Activated CD4-positive, alpha-beta T cell treated with anti-CD3 and anti-CD28 coated beads for 36 hours (primary cell): ENCODE measurements around the gene SLC7A8. TPM values are rescaled to one million over a fixed set of nuclear protein-coding genes. Genes with fewer than 3 reads are reported as not detected.
"Not testable (repeated sequence)": the region's sequence is repeated elsewhere in the genome, so short reads cannot be mapped to it uniquely, and the experiment has no call there.

Experiments
- ATAC-seq: fragments of 200-7000 bp; cut with Tn5 transposase; one replicate; pipeline ENCODE4 v1.10.0; 2021; ENCODE audit warnings: mild to moderate bottlenecking, moderate library complexity
- CTCF ChIA-PET: fragments of 350-600 bp; sonication (Branson Sonifier 250); formaldehyde crosslinking; loops from one replicate; lab custom pipeline; 2021; ENCODE audit warnings: antibody characterized with exemption; lab: Charles Lee
- POLR2A ChIA-PET: fragments of 350-600 bp; sonication (Branson Sonifier 250); formaldehyde crosslinking; loops from one replicate; lab custom pipeline; 2021; ENCODE audit warnings: antibody characterized with exemption, inconsistent platforms; lab: Charles Lee
- DNase-seq: peaks from one replicate; pipeline ENCODE4 v3.0.0-alpha.2; 2020
- H3K27ac Mint-ChIP-seq: one replicate; pipeline ENCODE4 v1.8.0; 2021; ENCODE audit warnings: mixed read lengths
- H3K27me3 Mint-ChIP-seq: one replicate; pipeline ENCODE4 v1.8.0; 2021; ENCODE audit warnings: mixed read lengths
- H3K36me3 Mint-ChIP-seq: one replicate; pipeline ENCODE4 v1.8.0; 2021; ENCODE audit warnings: low read depth, mixed read lengths
- H3K4me1 Mint-ChIP-seq: one replicate; pipeline ENCODE4 v1.8.0; 2021; ENCODE audit warnings: mixed read lengths
- H3K4me3 Mint-ChIP-seq: one replicate; pipeline ENCODE4 v1.8.0; 2021; ENCODE audit warnings: mild to moderate bottlenecking, moderate library complexity, mixed read lengths
- H3K9me3 Mint-ChIP-seq: one replicate; pipeline ENCODE4 v1.8.0; 2021; ENCODE audit warnings: low read depth, mixed read lengths
- intact Hi-C, 2 experiments: fragments of 100-400 bp; cut with DNase I in 1 of 2; cut with micrococcal nuclease in 1 of 2; formaldehyde crosslinking; loops; one replicate each; pipeline versions ENCODE4 v1.14.2 to v1.15.1; 2022 to 2024; cut with DNase I, micrococcal nuclease
- total RNA-seq, 2 experiments: library from RNA; stranded (reverse); gene quantifications; one replicate each; pipeline ENCODE4 v1.2.3, GENCODE V29; 2021

SLC7A8 gene
- total RNA-seq, 2 experiments from 2014 or later = 0.89 to 1.6 TPM

DNA sequence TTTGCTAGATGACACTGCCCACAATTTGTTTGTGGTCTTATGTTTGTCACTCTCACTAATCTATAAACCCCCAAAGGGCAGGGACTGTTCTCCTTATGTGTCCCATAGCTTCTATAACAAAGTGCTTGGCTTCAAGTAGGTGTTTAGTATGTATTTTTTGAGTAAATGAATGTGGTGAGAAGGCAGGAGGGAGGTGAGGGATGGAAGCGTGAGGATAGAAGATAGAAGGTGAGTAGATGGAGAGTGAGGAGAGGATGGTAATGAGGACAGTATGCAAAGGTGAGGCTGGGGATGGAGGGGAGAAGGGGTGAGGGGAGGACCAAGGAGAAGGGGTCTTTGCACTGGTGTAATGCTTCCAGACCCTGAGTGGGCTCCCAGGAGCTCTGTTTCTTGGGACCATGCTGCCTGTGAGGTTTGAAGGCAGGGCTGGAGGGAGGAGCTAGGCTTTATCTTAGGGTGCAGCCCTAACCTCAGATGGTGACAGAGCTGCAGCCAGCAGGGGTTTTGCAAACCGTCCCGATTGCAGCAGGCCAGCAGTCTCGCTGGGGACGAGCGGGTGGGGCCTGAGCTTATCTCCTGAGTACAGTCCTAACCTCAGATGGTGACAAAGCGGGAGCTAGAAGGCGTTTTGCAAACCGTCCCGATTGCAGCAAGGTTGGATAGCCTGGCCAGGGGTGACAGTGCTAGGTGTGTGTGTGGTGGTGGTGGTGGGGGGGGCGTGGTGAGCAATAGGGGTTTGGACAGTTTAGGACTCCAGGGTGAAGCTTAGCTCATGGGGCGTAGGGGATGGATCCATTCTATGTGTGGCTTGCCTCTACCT, 70.9 kb downstream of the SLC7A8 start:
- peaks cover 18% of the 10 kb centered on the region for H3K4me1 Mint-ChIP-seq
- POLR2A ChIA-PET = no interaction called here
- no peaks in the 10 kb centered on the region for H3K9me3 Mint-ChIP-seq
- CTCF ChIA-PET = interaction anchor here (0.6 to 4.2 kb wide), 13 partner anchors 8 to 1155 kb away, joined by 3 to 30 read pairs (median 4); no protein-coding TSS in a partner anchor
- DNase-seq (no peak), ATAC-seq (no peak)
- no peak overlapping the region for H3K4me3 Mint-ChIP-seq
- no peak overlapping the region for H3K27ac Mint-ChIP-seq
- no peaks in the 10 kb centered on the region for H3K36me3 Mint-ChIP-seq
- intact Hi-C loops = no loop called here
- H3K27me3 Mint-ChIP-seq = no peaks in the 10 kb centered on the region

DNA sequence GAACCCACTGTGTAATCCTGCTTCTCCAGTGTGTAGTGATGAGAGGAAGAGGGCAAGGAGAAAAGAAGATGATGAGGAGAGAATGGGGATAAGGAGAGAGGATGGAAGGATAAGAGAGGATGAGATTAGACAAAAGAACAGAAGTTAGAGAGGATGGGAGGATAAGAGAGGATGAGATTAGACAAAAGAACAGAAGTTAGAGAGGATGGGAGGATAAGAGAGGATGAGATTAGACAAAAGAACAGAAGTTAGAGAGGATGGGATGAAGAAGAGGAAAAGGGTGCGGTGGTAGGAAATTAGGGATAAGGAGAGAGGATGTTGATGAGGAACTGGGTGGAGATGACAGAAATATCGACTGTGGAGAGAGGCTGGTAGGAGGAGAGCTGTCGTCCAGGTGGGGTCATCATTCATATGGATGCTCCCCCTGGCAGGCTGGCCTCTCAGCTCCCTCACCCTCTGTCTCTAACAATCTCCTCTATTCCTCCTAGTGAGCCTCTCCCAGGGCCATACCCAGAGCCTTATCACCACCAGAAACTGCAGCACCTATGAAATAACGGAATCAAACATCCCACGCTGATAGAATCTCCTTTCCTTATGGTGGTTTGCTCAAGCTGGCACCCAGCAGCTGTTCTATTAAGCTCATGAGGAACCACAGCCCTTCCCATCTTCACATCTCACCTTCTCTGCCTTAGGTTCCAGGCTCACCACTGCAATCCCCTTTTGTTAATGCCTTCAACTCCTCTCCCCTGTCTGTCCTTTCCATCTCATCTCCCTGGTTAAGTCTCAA, 72.7 kb downstream of the SLC7A8 start:
- H3K27ac Mint-ChIP-seq = no peak overlapping the region
- ChIA-PET POLR2A (interaction anchor here (0.7 kb wide), 1 partner anchor 16 kb away, joined by 3 read pairs; the partner anchor contains the start of genes ACIN1 and C14orf119), CTCF (interaction anchor here (0.7 to 4.2 kb wide), 11 partner anchors 10 to 509 kb away, joined by 3 to 35 read pairs (median 5); no protein-coding TSS in a partner anchor)
- H3K36me3 Mint-ChIP-seq = no peaks in the 10 kb centered on the region
- H3K4me3 Mint-ChIP-seq = no peak overlapping the region
- H3K9me3 Mint-ChIP-seq = no peaks in the 10 kb centered on the region
- ATAC-seq = no peak
- peaks cover 9% of the 10 kb centered on the region for H3K4me1 Mint-ChIP-seq
- intact Hi-C loops = no loop called here
- no peaks in the 10 kb centered on the region for H3K27me3 Mint-ChIP-seq
- DNase-seq = no peak

- Mint-ChIP-seq H3K4me3 (no peak overlapping the region), H3K9me3 (no peaks in the 10 kb centered on the region), H3K27me3 (no peaks in the 10 kb centered on the region), H3K27ac (no peak overlapping the region), H3K4me1 (peaks cover 4% of the 10 kb centered on the region), H3K36me3 (no peaks in the 10 kb centered on the region)
- ChIA-PET CTCF (interaction anchor here (0.6 to 4.2 kb wide), 14 partner anchors 11 to 1953 kb away, joined by 3 to 35 read pairs (median 5); no protein-coding TSS in a partner anchor), POLR2A (no interaction called here)
- intact Hi-C loops = loop anchor here (1.0 kb wide), 3 partner anchors 32 to 41 kb away; no protein-coding TSS in a partner anchor
- DNase-seq = no peak
- ATAC-seq = no peak
These were observed 73.7 kb downstream of the SLC7A8 start for GRCh38 chr14:23109769-23110168.

DNA sequence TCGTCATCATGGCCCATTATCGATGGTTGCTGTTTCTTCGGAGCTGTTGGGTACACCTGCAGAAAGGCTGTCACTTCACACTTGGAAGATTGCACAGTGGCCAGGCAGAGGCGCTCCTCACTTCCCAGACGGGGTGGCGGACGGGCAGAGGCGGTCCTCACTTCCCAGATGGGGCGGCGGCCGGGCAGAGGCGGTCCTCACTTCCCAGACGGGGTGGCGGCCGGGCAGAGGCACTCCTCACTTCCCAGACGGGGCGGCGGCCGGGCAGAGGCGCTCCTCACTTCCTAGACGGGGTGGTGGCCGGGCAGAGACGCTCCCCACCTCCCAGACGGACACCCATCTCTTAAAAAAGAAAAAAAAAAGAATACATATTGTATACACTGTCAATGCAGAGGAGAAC, 75.3 kb downstream of the SLC7A8 start:
- H3K36me3 Mint-ChIP-seq, H3K4me1 Mint-ChIP-seq, POLR2A ChIA-PET, H3K27me3 Mint-ChIP-seq, H3K27ac Mint-ChIP-seq, H3K4me3 Mint-ChIP-seq, ATAC-seq, intact Hi-C loops, DNase-seq, H3K9me3 Mint-ChIP-seq: not testable (repeated sequence)
- CTCF ChIA-PET = interaction anchor here (1.0 to 3.7 kb wide), 7 partner anchors 13 to 164 kb away, joined by 3 to 35 read pairs (median 5); partner anchors contain the start of genes ACIN1 and C14orf119

GRCh38 chr14:23107620-23108019, 75.8 kb downstream of the SLC7A8 start:
- H3K36me3 Mint-ChIP-seq, CTCF ChIA-PET, H3K27me3 Mint-ChIP-seq, POLR2A ChIA-PET, H3K27ac Mint-ChIP-seq, H3K4me1 Mint-ChIP-seq, DNase-seq, intact Hi-C loops, H3K9me3 Mint-ChIP-seq, ATAC-seq, H3K4me3 Mint-ChIP-seq: not testable (repeated sequence)

DNA sequence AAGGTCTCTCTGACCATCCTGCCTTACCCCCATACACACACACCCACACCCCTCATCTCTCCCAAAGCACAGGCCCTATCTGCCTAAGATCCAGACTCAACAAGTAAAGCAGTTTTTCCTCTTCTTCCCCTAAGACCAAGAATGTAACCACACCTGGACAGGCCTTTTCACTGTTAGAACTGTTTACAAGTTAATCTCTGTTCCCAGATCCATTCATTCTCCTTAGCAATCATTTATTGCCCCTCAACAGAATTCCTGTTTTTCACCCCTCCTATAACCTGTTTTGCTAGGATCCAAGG, 76.8 kb downstream of the SLC7A8 start:
- Mint-ChIP-seq H3K4me3 (no peak overlapping the region), H3K9me3 (no peaks in the 10 kb centered on the region), H3K36me3 (no peaks in the 10 kb centered on the region), H3K4me1 (no peaks in the 10 kb centered on the region), H3K27me3 (no peaks in the 10 kb centered on the region), H3K27ac (no peak overlapping the region)
- DNase-seq (no peak), ATAC-seq (no peak)
- ChIA-PET POLR2A (no interaction called here), CTCF (interaction anchor here (0.6 to 1.4 kb wide), 2 partner anchors 38 to 48 kb away, joined by 4 read pairs; no protein-coding TSS in a partner anchor)
- intact Hi-C loops = no loop called here

GRCh38 chr14:23105348-23105824, 78.1 kb downstream of the SLC7A8 start:
- no peak overlapping the region for H3K4me3 Mint-ChIP-seq
- no peak overlapping the region for H3K27ac Mint-ChIP-seq
- H3K27me3 Mint-ChIP-seq = no peaks in the 10 kb centered on the region
- POLR2A ChIA-PET = no interaction called here
- CTCF ChIA-PET = interaction anchor here (1.2 kb wide), 1 partner anchor 10 kb away, joined by 4 read pairs; the partner anchor contains the start of gene C14orf119
- H3K4me1 Mint-ChIP-seq = no peaks in the 10 kb centered on the region
- DNase-seq (no peak), ATAC-seq (no peak)
- no peaks in the 10 kb centered on the region for H3K36me3 Mint-ChIP-seq
- intact Hi-C loops = no loop called here
- H3K9me3 Mint-ChIP-seq = no peaks in the 10 kb centered on the region

DNA sequence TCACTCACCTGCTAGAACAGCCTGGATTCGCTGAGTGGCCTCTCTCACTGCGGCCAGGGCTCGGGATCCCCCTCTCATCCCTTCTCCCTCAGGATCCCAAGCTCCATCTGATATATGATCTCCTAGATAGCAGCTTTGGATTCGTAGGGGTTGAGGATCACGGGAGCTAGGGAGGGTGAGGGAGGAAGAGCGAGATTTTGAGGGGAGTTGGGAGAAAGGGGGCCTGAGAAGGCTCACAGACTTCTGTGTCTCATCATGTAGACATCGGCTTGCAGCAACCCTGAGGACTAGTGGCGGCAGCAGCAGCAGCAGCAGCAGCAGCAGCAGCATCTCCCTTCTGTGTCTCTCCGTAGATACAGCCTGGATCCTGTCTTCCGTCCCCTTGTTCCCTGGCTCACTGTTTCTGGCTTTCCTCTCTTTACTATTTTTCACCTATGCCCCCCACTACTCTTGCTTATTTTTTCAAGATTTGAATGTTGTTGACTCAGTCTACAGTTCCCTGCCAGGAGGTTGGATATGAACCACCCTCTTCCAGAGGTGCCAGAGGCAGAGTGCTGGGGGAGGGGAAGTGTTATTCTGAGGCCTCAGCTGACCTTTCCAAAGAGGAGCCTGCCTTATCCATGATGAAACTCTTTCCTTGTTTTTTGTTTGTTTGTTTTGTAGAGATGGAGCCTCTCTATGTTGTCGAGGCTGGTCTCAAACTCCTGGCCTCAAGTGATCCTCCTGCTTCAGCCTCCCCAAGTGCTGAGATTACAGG, 78.7 kb downstream of the SLC7A8 start, which contains the start of gene CIROP:
TSS of gene CIROP (minus strand) at position 399 of the 757 bp plus-strand sequence. CDS start at position 330, 69 bp downstream.
- ATAC-seq (no peak), DNase-seq (no peak)
- Mint-ChIP-seq H3K9me3 (no peaks in the 10 kb centered on the region), H3K27ac (no peak within 1 kb of the TSS), H3K4me3 (no peak within 1 kb of the TSS), H3K4me1 (no peaks in the 10 kb centered on the region), H3K36me3 (no peaks in the 10 kb centered on the region), H3K27me3 (no peaks in the 10 kb centered on the region)
- intact Hi-C loops = no loop called here
- ChIA-PET CTCF (interaction anchor here (0.8 to 1.1 kb wide), 2 partner anchors 27 to 36 kb away, joined by 3 to 5 read pairs; no protein-coding TSS in a partner anchor), POLR2A (interaction anchor here (0.6 kb wide), 1 partner anchor 12 kb away, joined by 4 read pairs; no protein-coding TSS in a partner anchor)

GRCh38 chr14:23104070-23104590, 79.3 kb downstream of the SLC7A8 start:
- Mint-ChIP-seq H3K4me3 (no peak overlapping the region), H3K27me3 (no peaks in the 10 kb centered on the region), H3K36me3 (peaks cover 1% of the 10 kb centered on the region), H3K9me3 (no peaks in the 10 kb centered on the region), H3K4me1 (peaks cover under 1% of the 10 kb centered on the region), H3K27ac (no peak overlapping the region)
- intact Hi-C loops = no loop called here
- no peak for ATAC-seq
- DNase-seq = no peak
- POLR2A ChIA-PET = interaction anchor here (0.6 kb wide), 1 partner anchor 12 kb away, joined by 4 read pairs; no protein-coding TSS in a partner anchor
- CTCF ChIA-PET = interaction anchor here (0.7 to 1.1 kb wide), 3 partner anchors 18 to 35 kb away, joined by 3 to 5 read pairs (median 3); no protein-coding TSS in a partner anchor

DNA sequence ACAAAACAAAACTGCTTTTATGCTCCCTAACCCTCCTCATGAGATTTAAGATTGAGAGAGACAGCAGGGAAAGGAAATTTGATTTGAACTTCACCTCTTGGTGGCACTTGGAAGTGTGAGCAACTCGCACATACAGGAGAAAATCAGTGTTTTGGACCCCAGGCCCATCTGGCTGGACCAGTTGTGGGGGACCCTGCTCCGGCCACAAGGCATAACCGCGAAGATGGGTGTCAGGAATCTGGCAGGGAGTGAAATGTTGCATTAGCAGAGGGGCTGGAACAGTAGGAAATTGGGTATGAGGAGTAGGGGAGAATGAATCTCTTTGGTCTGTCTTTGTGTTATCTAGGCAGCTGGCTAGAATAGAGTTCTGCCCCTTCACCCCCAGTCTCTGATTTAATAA, 79.9 kb downstream of the SLC7A8 start:
- Mint-ChIP-seq H3K4me1 (peaks cover 2% of the 10 kb centered on the region), H3K9me3 (no peaks in the 10 kb centered on the region), H3K27ac (no peak overlapping the region), H3K36me3 (peaks cover 6% of the 10 kb centered on the region), H3K4me3 (no peak overlapping the region), H3K27me3 (no peaks in the 10 kb centered on the region)
- CTCF ChIA-PET = interaction anchor here (0.7 to 1.1 kb wide), 3 partner anchors 18 to 35 kb away, joined by 3 to 5 read pairs (median 3); no protein-coding TSS in a partner anchor
- POLR2A ChIA-PET = no interaction called here
- intact Hi-C loops = no loop called here
- DNase-seq (no peak), ATAC-seq (no peak)
